ENCODE measurements around the gene YWHAG.

DNA sequence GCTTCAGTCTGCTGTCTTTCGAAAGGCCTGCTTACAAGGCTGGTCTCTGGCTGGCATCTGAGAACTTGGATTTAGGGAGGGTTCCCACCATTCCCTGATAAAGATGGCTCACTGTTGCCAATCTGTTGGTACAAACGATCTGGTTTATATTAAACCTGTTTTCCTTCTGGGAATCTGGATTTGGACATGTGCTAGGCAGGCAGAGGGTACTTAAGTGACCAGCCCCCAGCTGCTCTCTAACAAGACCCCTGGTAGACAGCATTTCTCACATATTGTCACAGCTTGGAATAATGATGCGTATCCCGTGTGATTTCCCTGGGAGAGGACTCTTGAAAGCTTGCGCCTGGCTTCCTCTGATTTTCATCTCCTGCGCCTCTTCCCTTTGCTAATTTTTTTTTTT, 21.6 kb downstream of the YWHAG start:
- TF ChIP-seq POLR2A (IDR thresholded peaks at IDR 0.05), result no peak
- TF ChIP-seq, protein P1, sequence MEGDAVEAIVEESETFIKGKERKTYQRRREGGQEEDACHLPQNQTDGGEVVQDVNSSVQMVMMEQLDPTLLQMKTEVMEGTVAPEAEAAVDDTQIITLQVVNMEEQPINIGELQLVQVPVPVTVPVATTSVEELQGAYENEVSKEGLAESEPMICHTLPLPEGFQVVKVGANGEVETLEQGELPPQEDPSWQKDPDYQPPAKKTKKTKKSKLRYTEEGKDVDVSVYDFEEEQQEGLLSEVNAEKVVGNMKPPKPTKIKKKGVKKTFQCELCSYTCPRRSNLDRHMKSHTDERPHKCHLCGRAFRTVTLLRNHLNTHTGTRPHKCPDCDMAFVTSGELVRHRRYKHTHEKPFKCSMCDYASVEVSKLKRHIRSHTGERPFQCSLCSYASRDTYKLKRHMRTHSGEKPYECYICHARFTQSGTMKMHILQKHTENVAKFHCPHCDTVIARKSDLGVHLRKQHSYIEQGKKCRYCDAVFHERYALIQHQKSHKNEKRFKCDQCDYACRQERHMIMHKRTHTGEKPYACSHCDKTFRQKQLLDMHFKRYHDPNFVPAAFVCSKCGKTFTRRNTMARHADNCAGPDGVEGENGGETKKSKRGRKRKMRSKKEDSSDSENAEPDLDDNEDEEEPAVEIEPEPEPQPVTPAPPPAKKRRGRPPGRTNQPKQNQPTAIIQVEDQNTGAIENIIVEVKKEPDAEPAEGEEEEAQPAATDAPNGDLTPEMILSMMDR (IDR thresholded peaks at IDR 0.05), result no peak

Data from heart left ventricle (tissue), 13 donors.